HG03280 (cell line): ENCODE data around the gene EGLN2.
"Not testable (repeated sequence)": the region's sequence is repeated elsewhere in the genome, so short reads cannot be mapped to it uniquely, and the experiment has no call there.

ENCODE experiments used
- ATAC-seq: cut with Tn5 transposase; IDR thresholded peaks from one replicate; pipeline ENCODE4 v1.9.1; 2021; ENCODE audit warnings: mild to moderate bottlenecking, moderate library complexity; ENCODE audit not compliant: unreplicated experiment

EGLN2 gene

DNA sequence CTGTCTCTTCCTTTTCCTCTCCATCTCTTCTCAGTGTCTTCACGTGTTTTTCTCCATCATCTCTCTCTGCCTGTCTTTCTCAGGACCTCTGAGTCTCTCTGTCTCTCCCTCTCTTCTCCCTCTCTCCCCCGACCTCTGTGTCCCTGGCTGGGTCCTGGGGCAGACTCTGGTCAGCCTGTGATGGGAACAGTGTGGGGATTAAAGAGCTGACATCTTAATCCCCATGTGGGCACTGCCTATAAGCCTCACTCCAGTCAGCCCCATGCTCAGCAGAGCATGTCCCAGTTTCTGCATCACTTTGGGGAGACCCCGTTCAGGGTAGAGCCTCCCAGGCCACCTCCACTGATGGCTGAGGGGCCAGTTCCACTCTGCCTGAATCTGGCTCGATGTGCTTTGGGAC, 16.2 kb downstream of the EGLN2 start:
- ATAC-seq: no peak

DNA sequence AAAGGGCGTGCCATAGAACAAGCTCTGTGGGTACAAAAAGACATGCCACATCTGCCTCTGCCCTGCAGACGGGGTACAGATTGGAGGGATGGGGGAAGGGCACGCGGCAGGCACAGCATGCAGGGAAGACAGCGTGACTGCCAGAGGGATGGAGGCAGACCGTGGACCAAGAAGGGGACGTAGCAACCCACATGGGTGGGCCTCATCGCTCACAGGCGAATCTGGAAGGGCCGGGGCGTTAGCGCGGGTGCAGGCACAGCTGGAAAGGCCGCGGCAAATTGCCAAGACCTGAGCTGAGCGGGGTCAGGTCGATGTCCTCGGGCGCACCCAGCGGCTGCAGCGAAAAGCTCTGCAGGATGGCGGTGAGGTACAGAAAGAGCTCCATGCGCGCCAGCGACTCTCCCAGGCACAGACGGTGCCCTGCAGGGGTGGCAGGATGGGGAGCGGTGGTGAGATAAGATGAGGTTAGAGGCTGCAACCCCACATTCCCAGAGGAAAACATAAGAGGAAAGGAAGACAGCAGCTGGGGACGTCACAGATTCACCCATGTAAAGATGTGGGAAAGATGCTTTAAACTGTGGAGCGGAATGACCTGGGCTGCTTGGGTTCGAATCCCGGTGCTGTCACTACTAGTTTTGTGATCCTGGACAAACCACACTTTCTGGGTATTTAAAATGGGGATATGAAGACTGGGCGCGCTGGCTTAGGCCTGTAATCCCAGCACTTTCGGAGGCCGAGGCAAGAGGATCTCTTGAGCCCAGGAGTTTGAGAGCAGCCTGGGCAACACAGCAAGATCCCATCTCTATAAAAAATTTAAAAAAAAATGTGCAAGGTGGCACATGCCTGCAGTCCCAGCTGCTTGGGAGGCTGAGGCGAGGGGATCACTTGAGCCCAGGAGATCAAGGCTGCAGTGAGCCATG, 19.7 kb downstream of the EGLN2 start:
- not testable (repeated sequence) for ATAC-seq

DNA sequence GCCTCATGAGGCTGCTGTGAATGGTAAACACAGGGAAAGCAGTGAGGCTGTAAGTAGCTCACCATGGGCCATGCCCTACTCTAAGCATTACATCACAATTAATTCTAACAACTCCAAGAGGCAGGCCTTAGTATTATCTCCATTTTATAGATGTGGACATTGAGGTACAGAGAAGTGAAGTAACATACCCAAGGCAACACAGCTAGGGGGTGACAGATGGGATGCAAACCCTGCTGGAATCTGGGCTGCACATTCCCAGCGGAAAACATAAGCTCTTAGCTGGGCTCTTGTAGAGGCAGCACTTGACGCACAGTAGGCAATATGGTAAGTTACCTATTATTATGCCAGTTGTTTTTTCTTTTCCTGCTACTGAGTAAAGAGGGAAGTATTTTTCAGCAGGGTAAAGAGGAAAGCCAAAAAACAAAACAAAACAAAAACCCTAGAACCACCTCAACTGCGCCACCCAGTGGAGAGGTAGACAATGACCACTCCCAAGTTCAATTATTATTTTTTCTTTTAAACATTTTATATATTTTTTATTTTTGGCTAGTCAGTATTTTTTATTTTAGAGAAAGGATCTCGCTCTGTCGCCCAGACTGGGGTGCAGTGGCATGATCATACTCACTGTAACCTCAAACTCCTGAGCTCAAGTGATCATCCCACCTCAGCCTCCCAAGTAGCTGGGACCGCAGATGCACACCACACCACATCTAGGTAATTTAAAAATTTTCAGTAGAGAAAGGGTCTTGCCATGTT, 20.7 kb downstream of the EGLN2 start:
- not testable (repeated sequence) for ATAC-seq

DNA sequence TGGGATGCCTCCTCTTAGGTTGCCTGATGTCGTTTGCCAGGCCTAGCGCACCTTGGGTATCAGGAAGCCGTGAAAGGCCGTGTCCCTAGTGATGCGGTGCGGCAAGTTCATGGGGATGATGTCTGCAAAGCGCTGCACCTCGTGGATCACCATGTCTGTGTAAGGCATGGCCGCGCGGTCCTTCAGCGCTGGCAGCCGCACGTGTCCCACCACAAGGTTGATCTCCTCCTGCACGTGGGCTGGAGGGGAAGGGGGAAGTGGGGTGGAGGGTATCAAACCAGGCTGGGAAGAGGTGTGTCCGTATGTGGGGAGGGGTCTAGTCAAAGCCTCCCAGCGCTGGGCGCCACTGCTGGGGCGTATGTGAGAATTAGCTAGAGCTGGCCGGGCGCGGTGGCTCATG, 23.2 kb downstream of the EGLN2 start:
- no peak for ATAC-seq

DNA sequence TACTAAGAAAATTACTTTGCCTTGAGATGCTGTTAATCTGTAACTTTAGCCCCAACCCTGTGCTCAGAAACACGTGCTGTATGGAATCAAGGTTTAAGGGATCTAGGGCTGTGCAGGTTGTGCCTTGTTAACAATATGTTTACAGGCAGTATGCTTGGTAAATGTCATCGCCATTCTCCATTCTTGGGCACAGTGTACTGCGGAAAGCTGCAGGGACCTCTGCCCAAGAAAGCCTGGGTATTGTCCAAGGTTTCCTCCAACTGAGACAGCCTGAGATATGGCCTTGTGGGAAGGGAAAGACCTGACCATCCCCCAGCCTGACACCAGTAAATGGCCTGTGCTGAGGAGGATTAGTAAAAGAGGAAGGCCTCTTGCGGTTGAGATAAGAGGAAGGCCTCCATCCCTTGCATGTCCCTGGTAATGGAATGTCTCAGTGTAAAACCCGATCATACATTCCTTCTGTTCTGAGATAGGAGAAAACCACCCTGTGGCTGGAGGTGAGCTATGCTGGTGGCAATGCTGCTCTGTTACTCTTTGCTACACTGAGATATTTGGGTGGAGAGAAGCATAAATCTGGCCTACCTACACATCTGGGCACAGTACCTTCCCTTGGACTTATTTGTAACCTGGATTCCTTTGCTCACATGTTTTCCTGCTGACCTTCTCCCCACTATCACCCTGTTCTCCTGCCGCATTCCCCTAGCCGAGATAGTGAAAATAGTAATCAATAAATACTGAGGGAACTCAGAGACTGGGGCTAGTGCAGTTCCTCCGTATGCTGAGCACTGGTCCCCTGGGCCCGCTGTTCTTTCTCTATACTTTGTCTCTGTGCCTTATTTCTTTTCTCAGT, 23.9 kb downstream of the EGLN2 start:
- not testable (repeated sequence) for ATAC-seq

DNA sequence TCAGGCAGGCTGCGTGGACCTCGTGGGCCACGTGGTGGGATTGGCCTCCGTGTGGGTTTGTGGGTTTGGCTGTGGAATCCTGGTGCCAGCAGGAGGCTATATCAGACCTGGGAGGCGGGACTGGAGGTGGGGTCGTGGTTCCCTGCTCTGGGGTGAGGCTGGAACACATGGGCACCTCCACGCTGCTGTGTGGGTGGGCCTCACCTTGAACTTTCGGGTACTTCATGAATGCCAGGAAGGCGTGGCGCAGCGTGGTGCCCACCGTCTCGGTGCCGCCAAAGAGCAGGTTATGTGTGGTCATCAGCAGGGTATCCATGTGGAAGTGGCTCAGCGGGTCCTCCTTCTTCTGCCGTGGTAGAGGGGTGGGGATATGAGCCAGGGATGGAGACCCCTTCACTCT, 25.9 kb downstream of the EGLN2 start:
- not testable (repeated sequence) for ATAC-seq

DNA sequence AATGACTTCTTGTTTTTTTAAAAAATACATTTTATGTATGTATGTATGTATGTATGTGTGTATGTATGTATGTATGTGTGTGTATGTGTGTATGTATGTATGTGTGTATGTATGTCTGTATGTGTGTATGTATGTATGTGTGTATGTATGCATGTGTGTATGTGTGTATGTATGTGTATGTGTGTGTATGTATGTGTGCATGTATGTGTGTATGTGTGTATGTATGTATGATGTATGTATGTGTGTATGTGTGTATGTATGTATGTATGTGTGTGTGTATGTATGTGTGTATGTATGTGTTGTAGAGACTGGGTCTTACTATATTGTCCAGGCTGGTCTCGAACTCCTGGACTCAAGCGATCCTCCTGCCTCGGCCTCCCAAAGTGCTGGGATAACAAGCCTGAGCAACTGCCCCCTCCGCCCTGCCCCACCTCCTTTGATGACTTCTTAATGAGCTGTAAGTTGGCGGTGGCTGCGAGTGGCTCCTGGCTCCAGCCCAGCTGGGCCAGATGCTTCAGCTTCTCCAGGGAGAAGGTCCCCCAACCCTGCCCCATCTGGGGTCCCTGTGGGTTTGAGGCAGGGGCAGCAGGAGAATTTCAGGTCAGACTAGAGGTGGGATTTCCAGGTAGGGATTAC, 26.6 kb downstream of the EGLN2 start:
- not testable (repeated sequence) for ATAC-seq

DNA sequence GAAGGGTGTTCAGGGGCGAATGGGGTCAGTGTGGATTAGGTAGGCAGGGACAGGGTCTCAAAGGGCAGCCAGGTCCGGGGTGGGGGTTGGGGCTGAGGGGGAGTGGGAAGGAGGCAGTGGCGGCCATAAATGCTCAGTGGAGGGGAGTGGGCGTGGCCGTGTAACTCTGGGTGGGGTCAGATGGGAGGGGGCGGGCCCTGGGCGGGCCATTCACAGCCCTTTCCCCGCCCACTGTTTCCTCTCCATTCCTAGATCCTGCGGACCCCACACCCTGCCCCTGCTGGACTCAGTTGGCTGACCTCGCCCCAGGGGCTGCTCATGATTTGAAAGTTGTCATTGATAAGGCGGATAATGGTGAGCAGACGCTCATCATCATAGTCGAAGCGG, 27.3 kb downstream of the EGLN2 start:
- not testable (repeated sequence) for ATAC-seq

DNA sequence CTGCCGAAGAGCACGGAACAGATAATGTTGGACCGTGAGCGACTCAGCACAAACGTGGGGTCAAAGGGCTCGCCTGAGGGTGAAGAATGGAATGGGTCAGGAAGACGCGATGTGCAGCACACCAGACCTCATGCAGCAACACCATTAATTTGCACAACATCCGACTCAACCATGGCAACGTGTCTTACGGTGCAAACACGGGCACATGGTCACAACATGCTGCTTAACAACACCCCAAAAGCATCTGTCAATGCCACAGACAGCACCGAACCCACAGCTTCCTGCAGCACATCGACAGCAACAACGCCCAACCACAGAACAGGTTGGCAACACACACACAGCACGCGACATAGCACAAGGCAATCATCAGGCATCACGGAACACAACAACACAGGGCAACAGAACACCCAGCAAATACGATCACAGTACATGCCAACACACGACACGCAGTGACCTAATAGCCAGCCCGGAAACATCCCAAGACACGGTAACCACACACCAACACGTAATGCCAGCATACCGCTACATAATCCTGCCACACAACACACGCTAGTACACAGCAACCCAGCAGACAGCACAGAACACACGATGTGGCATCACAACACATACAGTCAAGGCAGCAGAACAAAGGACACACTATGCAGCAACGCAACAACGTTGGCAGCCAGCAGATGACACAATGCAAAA, 27.9 kb downstream of the EGLN2 start:
- not testable (repeated sequence) for ATAC-seq

DNA sequence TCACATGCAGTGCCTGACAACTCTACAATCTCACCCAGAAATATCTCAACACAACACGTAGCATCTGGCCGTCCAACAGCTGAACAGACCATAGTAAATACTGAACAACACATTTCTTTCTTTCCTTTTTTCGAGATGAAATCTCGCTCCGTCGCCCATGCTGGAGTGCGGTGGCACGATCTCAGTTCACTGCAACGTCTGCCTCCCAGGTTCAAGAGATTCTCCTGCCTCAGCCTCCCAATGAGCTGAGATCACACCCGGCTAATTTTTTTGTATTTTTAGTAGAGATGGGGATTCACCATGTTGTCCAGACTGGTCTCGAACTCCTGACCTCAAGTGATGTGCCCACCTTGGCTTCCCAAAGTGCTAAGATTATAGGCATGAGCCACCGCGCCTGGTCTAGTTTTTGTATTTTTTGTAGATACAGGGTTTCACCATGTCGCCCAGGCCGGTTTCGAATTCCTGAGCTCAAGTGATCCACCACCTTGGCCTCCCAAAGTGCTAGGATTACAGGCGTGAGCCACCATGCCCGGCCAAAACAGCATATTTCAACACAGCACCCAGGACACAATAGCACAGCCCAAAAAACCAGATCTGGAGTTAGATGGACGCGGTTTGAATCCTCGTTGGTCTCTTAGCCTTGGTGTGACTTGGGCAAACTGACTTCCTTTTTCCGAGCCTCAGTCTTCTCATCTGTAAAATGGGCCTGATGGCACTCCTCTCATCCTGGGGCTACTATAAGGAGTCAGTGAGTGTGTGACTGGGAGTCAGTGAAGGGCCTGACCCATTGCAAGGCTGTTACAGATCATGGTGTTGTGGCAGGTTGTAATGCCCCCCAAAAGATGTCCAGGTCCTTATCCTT, 28.6 kb downstream of the EGLN2 start:
- no peak for ATAC-seq

DNA sequence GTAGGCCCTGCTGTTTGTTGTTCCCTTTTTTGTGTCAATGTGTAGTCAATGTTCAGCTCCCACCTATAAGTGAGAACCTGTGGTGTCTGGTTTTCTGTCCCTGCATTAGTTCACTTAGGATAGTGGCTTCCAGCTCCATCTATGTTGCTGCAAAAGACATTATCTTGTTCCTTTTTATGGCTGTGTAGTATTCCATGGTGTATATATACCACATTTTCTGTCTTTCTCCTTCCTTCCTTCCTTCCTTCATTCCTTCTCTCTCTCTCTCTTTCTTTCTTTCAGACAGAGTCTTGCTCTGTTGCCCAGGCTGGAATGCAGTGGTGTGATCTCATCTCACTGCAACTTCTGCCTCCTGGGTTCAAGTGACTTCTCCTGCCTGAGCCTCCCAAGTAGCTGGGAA, 30.2 kb downstream of the EGLN2 start:
- no peak for ATAC-seq

DNA sequence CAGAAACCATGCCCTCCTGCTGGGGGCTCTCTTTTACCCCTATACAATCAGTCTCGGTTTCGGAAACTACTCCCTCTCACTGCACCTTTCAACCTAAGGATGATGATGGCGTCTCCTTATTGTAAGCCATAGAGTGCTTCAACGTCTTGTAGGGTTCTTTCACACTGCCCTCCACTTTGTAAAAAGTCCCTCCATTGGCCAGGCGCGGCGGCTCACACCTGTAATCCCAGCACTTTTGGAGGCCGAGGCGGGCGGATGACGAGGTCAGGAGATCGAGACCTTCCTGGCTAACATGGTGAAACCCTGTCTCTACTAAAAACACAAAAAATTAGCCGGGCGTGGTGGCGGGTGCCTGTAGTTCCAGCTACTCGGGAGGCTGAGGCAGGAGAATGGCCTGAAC, 31.8 kb downstream of the EGLN2 start:
- ATAC-seq: not testable (repeated sequence)

DNA sequence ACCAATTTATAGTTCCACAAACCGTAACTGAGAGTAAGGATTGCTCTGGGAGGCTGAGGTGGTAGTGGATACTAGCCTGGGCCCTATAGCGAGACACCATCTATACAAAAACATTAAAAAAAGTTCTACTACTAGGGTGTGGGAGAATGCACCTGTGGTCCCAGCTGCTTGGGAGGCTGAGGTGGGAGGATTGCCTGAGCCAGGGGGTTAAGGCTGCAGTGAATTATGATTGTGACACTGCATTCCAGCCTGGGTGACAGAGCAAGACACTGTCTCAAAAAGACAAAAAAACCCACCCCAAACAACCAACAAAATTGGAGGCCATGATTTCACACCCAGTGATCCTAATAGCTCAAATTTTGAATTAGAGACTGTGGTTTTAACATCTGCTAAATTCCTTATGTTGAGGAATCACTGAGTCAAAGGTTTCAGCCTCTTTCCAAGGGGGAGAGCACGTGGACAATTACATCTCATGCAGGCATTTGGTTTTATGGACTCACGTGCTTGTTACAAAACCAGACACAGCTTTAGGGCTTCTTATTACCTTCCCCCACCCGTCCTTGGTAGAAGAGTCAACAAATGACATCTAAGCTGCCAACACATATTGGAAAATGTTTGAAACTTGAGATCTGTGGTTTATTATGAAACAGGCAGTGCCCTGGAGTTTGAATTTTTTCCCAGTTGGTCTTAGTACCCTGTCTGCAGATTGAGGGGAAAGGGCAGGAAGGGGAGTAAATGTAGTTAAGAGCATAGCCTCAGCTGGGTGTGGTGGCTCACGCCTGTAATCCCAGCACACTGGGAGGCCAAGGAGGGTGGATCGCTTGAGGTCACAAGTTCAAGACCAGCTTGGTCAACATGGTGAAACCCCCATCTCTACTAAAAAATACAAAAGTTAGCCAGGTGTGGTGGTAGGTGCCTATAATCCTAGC, 32.8 kb downstream of the EGLN2 start:
- ATAC-seq: no peak

DNA sequence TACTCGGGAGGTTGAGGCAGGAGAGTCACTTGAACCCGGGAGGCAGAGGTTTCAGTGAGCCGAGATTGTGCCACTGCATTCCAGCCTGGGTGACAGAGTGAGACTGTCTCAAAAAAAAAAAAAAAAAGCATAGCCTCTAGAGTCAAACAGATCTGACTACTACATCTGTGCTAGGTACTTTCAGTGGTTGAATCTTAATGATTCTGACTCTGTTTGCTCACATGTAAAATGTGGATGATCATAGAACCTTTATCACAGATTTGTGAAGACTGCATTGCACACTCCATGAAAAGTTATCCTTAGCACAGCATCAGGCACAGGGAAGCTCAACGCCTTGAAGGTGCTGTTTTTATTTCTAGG, 33.4 kb downstream of the EGLN2 start:
- not testable (repeated sequence) for ATAC-seq

DNA sequence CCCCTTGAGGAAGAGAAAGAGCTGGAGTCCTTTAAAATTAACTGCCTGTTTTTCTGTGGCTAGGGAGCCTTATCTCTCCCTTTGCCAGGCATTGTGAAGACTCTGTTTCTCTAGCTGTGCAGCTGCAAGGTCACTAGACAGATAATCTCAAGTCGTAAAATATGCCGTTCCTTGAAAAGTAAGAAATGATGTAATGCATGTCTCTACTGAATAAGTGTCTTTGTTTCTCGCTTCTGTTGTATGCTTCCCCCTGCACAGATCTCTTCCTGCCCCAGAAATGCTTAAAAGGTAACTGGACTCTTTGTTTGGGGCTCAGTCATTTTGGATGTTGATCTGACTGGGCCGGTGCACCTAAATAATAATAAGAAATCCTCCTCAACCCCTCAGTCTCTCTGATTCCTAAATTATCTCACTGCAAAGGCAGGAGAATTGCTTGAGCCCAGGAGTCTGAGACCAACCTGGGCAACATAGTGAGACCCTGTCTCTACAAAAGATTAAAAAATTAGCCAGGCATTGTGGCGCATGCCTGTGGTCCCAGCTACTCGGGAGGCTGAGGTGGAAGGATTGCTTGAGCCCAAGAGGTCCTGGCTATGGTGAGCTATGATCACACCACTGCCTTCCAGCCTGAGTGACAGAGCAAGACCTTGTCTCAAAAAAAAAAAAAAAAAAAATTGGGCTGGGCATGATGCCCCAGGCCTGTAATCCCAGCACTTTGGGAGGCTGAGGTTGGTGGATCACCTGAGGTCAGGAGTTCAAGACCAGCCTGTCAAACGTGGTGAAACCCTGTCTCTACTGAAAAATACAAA, 34.9 kb downstream of the EGLN2 start:
- not testable (repeated sequence) for ATAC-seq

DNA sequence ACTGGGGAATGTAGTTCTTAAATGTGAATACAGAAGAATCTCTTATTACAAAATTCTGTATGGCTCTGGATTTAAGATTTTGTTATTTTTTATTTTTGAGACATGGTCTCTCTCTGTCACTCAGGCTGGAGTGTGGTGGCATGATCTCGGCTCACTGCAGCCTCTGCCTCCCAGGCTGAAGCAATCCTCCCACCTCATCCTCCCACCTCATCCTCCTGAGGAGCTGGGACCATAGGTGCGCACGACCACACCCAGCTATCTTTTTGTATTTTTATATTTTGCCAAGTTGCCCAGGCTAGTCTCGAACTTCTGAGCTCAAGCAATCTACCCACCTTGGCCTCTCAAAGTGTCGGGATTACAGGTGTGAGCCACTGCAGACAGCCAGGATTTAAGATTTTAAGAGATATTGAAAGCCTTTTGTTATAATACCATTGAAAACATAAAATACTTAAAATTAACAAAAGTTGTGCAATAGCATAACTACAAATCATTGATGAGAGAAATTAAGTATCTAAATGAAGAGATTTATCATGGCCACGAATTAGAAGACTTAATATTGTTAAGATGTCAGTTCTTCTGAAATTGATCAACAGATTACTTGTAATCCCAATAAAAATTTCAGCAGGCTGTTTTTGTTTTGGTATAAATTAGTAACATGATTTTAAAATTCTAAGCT, 37.9 kb downstream of the EGLN2 start:
- ATAC-seq: no peak

DNA sequence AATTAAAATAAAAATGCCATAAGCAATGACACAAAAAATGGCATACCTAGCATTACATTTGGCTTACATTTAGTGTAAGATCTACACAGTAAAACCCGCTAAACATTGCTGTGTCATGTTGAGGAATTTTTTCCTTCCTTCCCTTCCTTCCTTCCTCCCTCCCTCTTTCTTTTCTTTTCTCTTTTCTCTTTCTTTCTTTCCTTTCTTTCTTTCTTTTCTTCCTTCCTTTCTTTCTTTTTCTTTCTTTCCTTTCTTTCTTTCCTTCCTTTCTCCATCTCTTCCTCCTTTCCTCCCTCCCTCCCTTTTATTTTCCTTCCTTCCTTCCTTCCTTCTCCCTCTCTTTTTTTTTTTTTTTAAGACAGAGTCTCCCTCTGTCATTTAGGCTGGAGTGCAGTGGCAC, 39.5 kb downstream of the EGLN2 start:
- not testable (repeated sequence) for ATAC-seq
